A549 (cell line): ENCODE results near the gene DNAH5. TPM values are rescaled to one million over a fixed set of nuclear protein-coding genes. Genes with fewer than 3 reads are reported as not detected.

ENCODE experiments used
- ATAC-seq, 2 experiments: fragments of 200-7000 bp in 1 of 2; fragments of >200 bp in 1 of 2; cut with Nextera tagmentation in 1 of 2; cut with Tn5 transposase in 1 of 2; 3 replicates each; pipeline versions ENCODE4 v1.8.0 to v1.9.1; 2018 to 2020; ENCODE audit warnings: mild to moderate bottlenecking in 1 of 2, moderate library complexity in 1 of 2
- CTCF ChIA-PET: fragments of 300-600 bp; sonication (Branson Sonifier 250); formaldehyde crosslinking; extraction: SDS; loops from one replicate; lab custom pipeline; 2021; ENCODE audit warnings: antibody characterized with exemption, inconsistent platforms; lab: Yijun Ruan, JAX
- POLR2A ChIA-PET: fragments of 350-600 bp; formaldehyde crosslinking; extraction: SDS; loops from one replicate; lab custom pipeline; 2021; ENCODE audit warnings: antibody characterized with exemption, inconsistent platforms; lab: Yijun Ruan, JAX
- DNase-seq, 2 experiments: peaks; one replicate each; pipeline versions ENCODE4 v3.0.0 to v3.0.0-alpha.2; 2011 to 2016; ENCODE audit warnings: low read depth in 1 of 2, low spot score in 1 of 2
- FAIRE-seq: peaks from 2 replicates; lab custom pipeline; 2011; peaks lifted over from hg19 to GRCh38; lab: Jason Lieb, UNC
- H3K27ac ChIP-seq, 2 experiments: fragments of >200 bp; sonication (Bioruptor Twin); formaldehyde crosslinking; 3 replicates each; pipeline ENCODE4 v1.5.1; 2016 to 2017
- H3K4me1 ChIP-seq: fragments of >200 bp; sonication (Bioruptor Twin); formaldehyde crosslinking; 3 replicates; pipeline ENCODE4 v1.6.1; 2016
- H3K4me2 ChIP-seq: fragments of >200 bp; sonication (Bioruptor Twin); formaldehyde crosslinking; 3 replicates; pipeline ENCODE4 v1.6.1; 2016
- H3K4me3 ChIP-seq: fragments of >200 bp; sonication (Bioruptor Twin); formaldehyde crosslinking; 3 replicates; pipeline ENCODE4 v1.5.1; 2016
- H3K9me3 ChIP-seq: fragments of >200 bp; sonication (Bioruptor Twin); formaldehyde crosslinking; 3 replicates; pipeline ENCODE4 v1.6.1; 2016
- BHLHE40 ChIP-seq: IDR thresholded peaks from 2 replicates; pipeline ENCODE4 v1.6.1; 2012; ENCODE audit warnings: low read depth, low read length, inconsistent platforms
- CEBPB ChIP-seq, 2 experiments: fragments of >200 bp in 1 of 2; sonication (Bioruptor Twin) in 1 of 2; formaldehyde crosslinking in 1 of 2; IDR thresholded peaks; 2 replicates each; pipeline ENCODE4 v1.6.1; 2012 to 2016
- CHD2 ChIP-seq: fragments of 150-350 bp; IDR thresholded peaks from 2 replicates; pipeline ENCODE4 v1.6.1; 2014; ENCODE audit warnings: low read length; ENCODE audit not compliant: partially characterized antibody
- CHD4 ChIP-seq: fragments of 200-600 bp; sonication (generic); IDR thresholded peaks from 2 replicates; pipeline ENCODE4 v1.6.1; 2016; ENCODE audit warnings: antibody characterized with exemption, mild to moderate bottlenecking, borderline replicate concordance
- EHF ChIP-seq: fragments of 250-450 bp; sonication (Bioruptor Pico); IDR thresholded peaks from 2 replicates; pipeline ENCODE4 v1.5.0; 2020; ENCODE audit warnings: mild to moderate bottlenecking
- EP300 ChIP-seq, 2 experiments: fragments of >200 bp; sonication (Bioruptor Twin); formaldehyde crosslinking; IDR thresholded peaks; 2 replicates in 1 of 2; 3 replicates in 1 of 2; pipeline ENCODE4 v1.6.1; 2016 to 2017
- ESRRA ChIP-seq: fragments of 150-350 bp; IDR thresholded peaks from 2 replicates; pipeline ENCODE4 v1.6.1; 2014; ENCODE audit warnings: mild to moderate bottlenecking, low read length, borderline replicate concordance
- FOSB ChIP-seq: fragments of 250-450 bp; sonication (Bioruptor Pico); IDR thresholded peaks from 2 replicates; pipeline ENCODE4 v1.5.0; 2020; ENCODE audit warnings: mild to moderate bottlenecking, moderate library complexity
- FOSL2 ChIP-seq, 2 experiments: fragments of 450-650 bp in 1 of 2; fragments of >200 bp in 1 of 2; sonication (Bioruptor Twin) in 1 of 2; formaldehyde crosslinking; IDR thresholded peaks; 2 replicates each; pipeline versions ENCODE4 v1.5.0 to v1.6.1; 2016 to 2020; ENCODE audit warnings: mild to moderate bottlenecking in 1 of 2, moderate library complexity in 1 of 2
- HDAC2 ChIP-seq: fragments of 200-600 bp; sonication (generic); IDR thresholded peaks from 2 replicates; pipeline ENCODE4 v1.6.1; 2016
- HEYL ChIP-seq: fragments of 250-450 bp; sonication (Bioruptor Pico); IDR thresholded peaks from 2 replicates; pipeline ENCODE4 v1.8.0; 2021; ENCODE audit warnings: mild to moderate bottlenecking, moderate library complexity
- HOXB5 ChIP-seq: fragments of 250-450 bp; sonication (Bioruptor Pico); IDR thresholded peaks from 2 replicates; pipeline ENCODE4 v1.5.0; 2020; ENCODE audit warnings: mild to moderate bottlenecking, moderate library complexity
- KDM1A ChIP-seq: fragments of 200-600 bp; sonication (generic); IDR thresholded peaks from 2 replicates; pipeline ENCODE4 v1.6.1; 2016; ENCODE audit warnings: low read depth, mild to moderate bottlenecking
- KDM5A ChIP-seq: fragments of 200-600 bp; sonication (generic); IDR thresholded peaks from 2 replicates; pipeline ENCODE4 v1.6.1; 2016; ENCODE audit warnings: antibody characterized with exemption, mild to moderate bottlenecking
- MAFK ChIP-seq: fragments of 450-650 bp; IDR thresholded peaks from 2 replicates; pipeline ENCODE4 v1.6.1; 2014; ENCODE audit not compliant: partially characterized antibody
- PHF8 ChIP-seq: fragments of 200-600 bp; sonication (generic); IDR thresholded peaks from 2 replicates; pipeline ENCODE4 v1.6.1; 2016; ENCODE audit warnings: low read depth, mild to moderate bottlenecking, antibody characterized with exemption, moderate library complexity, borderline replicate concordance
- POLR2A ChIP-seq: IDR thresholded peaks from 2 replicates; pipeline ENCODE4 v1.6.1; 2012; ENCODE audit warnings: mild to moderate bottlenecking, low read length
- RARB ChIP-seq: fragments of 250-450 bp; sonication (Bioruptor Pico); IDR thresholded peaks from 2 replicates; pipeline ENCODE4 v1.8.0; 2021; ENCODE audit warnings: mild to moderate bottlenecking, moderate library complexity
- RCOR1 ChIP-seq: fragments of 150-350 bp; IDR thresholded peaks from 2 replicates; pipeline ENCODE4 v1.6.1; 2014; ENCODE audit warnings: antibody characterized with exemption, low read length, low read depth
- RNF2 ChIP-seq: fragments of 200-600 bp; sonication (generic); IDR thresholded peaks from 2 replicates; pipeline ENCODE4 v1.6.1; 2016; ENCODE audit warnings: low read depth, mild to moderate bottlenecking, antibody characterized with exemption, moderate library complexity, borderline replicate concordance
- TFCP2L1 ChIP-seq: fragments of 250-450 bp; sonication (Bioruptor Pico); IDR thresholded peaks from 2 replicates; pipeline ENCODE4 v1.5.0; 2021; ENCODE audit warnings: mild to moderate bottlenecking
- ZSCAN20 ChIP-seq: fragments of 250-450 bp; sonication (Bioruptor Pico); IDR thresholded peaks from 2 replicates; pipeline ENCODE4 v1.8.0; 2022; ENCODE audit warnings: mild to moderate bottlenecking, moderate library complexity
- WGBS: methylation state at CpG from one replicate; pipeline ENCODE4 v1.1.6; 2017; ENCODE audit errors: missing lambda C conversion rate; 5-methylcytosine and 5-hydroxymethylcytosine counted together
- polyA plus RNA-seq, 4 experiments: library from polyadenylated mRNA; depleted of rRNA in 3 of 4; stranded (reverse); fragments of >200 nt; fragmentation: RNase III in 1 of 4; extraction: RNeasy Plus Mini Kit Qiagen cat#74134 plus additional on column Dnase treatment in 1 of 4; gene quantifications; 2 replicates in 3 of 4; 3 replicates in 1 of 4; pipeline ENCODE4 v1.2.3, GENCODE V29; 2011 to 2017
- TF ChIP-seq, protein P1 (sequence below): fragments of >200 bp; sonication (Bioruptor Twin); formaldehyde crosslinking; IDR thresholded peaks from 3 replicates; pipeline ENCODE4 v1.6.1; 2016
- TF ChIP-seq, protein P2 (sequence below): fragments of >200 bp; sonication (Bioruptor Twin); formaldehyde crosslinking; IDR thresholded peaks from 2 replicates; pipeline ENCODE4 v1.6.1; 2016
- TF ChIP-seq, protein P3 (sequence below): fragments of >200 bp; sonication (Bioruptor Twin); formaldehyde crosslinking; IDR thresholded peaks from 3 replicates; pipeline ENCODE4 v1.5.1; 2016

Gene DNAH5
- polyA plus RNA-seq, 2 of the 4 experiments (the other 2 are of a cell fraction): 0.15 to 1.0 TPM

DNA sequence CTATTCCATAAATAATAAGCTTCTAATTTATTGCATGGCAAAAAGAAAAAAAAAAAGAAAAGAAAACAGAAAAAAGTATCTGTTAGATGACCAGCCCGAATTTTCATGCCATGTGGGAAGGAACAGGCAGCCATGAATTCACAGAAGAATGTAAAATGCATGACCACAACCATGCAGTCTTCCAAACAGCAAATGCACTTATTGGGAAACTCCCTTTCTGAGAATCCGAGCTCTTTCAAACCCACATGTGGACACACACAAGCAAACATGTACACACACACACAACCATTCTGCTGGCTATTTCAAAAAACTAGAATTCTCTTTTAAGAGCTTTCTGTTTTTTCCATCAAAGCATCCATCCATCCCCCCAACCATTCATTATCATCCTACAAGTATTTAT is 236.1 kb downstream of the DNAH5 start:
- TF ChIP-seq FOSB (no peak), CHD2 (no peak), EP300 (IDR thresholded peaks at IDR 0.05) (no peak), HEYL (no peak), RNF2 (no peak), RCOR1 (no peak), TFCP2L1 (CRISPR knock-in tag) (no peak), CHD4 (no peak), POLR2A (no peak), HDAC2 (no peak), HOXB5 (CRISPR knock-in tag) (no peak), ZSCAN20 (no peak)
- TF ChIP-seq, protein P1, sequence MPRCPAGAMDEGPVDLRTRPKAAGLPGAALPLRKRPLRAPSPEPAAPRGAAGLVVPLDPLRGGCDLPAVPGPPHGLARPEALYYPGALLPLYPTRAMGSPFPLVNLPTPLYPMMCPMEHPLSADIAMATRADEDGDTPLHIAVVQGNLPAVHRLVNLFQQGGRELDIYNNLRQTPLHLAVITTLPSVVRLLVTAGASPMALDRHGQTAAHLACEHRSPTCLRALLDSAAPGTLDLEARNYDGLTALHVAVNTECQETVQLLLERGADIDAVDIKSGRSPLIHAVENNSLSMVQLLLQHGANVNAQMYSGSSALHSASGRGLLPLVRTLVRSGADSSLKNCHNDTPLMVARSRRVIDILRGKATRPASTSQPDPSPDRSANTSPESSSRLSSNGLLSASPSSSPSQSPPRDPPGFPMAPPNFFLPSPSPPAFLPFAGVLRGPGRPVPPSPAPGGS: no peak
- TF ChIP-seq, protein P2, sequence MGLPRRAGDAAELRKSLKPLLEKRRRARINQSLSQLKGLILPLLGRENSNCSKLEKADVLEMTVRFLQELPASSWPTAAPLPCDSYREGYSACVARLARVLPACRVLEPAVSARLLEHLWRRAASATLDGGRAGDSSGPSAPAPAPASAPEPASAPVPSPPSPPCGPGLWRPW: no peak
- TF ChIP-seq, protein P3, sequence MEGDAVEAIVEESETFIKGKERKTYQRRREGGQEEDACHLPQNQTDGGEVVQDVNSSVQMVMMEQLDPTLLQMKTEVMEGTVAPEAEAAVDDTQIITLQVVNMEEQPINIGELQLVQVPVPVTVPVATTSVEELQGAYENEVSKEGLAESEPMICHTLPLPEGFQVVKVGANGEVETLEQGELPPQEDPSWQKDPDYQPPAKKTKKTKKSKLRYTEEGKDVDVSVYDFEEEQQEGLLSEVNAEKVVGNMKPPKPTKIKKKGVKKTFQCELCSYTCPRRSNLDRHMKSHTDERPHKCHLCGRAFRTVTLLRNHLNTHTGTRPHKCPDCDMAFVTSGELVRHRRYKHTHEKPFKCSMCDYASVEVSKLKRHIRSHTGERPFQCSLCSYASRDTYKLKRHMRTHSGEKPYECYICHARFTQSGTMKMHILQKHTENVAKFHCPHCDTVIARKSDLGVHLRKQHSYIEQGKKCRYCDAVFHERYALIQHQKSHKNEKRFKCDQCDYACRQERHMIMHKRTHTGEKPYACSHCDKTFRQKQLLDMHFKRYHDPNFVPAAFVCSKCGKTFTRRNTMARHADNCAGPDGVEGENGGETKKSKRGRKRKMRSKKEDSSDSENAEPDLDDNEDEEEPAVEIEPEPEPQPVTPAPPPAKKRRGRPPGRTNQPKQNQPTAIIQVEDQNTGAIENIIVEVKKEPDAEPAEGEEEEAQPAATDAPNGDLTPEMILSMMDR: no peak
- TF ChIP-seq, all 56 proteins: peak for 0
- no peak overlapping the region for H3K4me2 ChIP-seq
- CTCF ChIA-PET: no interaction called here
- no peak overlapping the region for H3K4me3 ChIP-seq
- POLR2A ChIA-PET: no interaction called here
- no peaks in the 10 kb centered on the region for H3K9me3 ChIP-seq
- H3K4me1 ChIP-seq: no peaks in the 10 kb centered on the region
- H3K27ac ChIP-seq: no peak overlapping the region
- ATAC-seq (no peak), FAIRE-seq (no peak), DNase-seq (no peak)
- 22% methylated on average over 2 of the region's 2 CpGs for WGBS

DNA sequence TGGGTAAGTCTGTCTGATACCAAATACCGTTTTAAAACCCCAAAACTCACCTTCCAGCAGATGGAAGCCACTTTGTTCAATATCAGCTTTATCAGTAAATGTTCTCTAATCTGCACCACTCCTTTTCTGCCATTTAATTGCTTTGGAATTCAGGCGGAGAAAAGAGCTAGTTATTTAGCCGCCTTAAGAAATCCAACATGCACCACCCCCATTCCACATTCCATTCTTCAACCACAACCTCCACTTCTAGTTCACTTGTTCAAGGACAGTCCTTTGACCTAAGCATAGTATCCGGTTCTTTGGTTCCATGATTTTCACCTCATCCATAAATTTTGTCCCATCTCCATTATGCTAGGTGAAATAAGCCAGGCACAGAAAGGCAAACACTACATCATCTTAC is 240.1 kb downstream of the DNAH5 start:
- POLR2A ChIA-PET: no interaction called here
- Histone ChIP-seq H3K9me3 (no peaks in the 10 kb centered on the region), H3K27ac (no peak overlapping the region)
- ATAC-seq: no peak
- TF ChIP-seq TFCP2L1 (CRISPR knock-in tag) (no peak), BHLHE40 (no peak), ZSCAN20 (no peak), KDM1A (no peak), ESRRA (no peak), RNF2 (no peak), HEYL (no peak), HOXB5 (CRISPR knock-in tag) (no peak), CHD4 (no peak), KDM5A (no peak), EHF (CRISPR knock-in tag) (no peak), FOSL2 (IDR thresholded peaks at IDR 0.05) (no peak), FOSL2 (CRISPR knock-in tag; IDR thresholded peaks at IDR 0.05) (no peak), HDAC2 (no peak), MAFK (no peak), CEBPB (IDR thresholded peaks at IDR 0.05) (no peak), RCOR1 (no peak), PHF8 (no peak), RARB (no peak)
- TF ChIP-seq, all 56 proteins: peak for 0
- Histone ChIP-seq H3K4me2 (no peak overlapping the region), H3K4me3 (no peak overlapping the region), H3K4me1 (no peaks in the 10 kb centered on the region)
- DNase-seq (no peak), FAIRE-seq (no peak)
- WGBS: 59% methylated on average over 4 of the region's 4 CpGs
- CTCF ChIA-PET: no interaction called here
